Inflammatory macrophage treated with lipopolysaccharide for 4 hours (primary cell): ENCODE data around the gene EFTUD2.
"Not testable (repeated sequence)": the region's sequence is repeated elsewhere in the genome, so short reads cannot be mapped to it uniquely, and the experiment has no call there.

Source experiments
- DNase-seq: peaks from one replicate; pipeline ENCODE4 v3.0.0-alpha.2; 2020

Gene EFTUD2

GRCh38 chr17:44846206-44846605, 53.0 kb downstream of the EFTUD2 start:
- DNase-seq, result no peak

DNA sequence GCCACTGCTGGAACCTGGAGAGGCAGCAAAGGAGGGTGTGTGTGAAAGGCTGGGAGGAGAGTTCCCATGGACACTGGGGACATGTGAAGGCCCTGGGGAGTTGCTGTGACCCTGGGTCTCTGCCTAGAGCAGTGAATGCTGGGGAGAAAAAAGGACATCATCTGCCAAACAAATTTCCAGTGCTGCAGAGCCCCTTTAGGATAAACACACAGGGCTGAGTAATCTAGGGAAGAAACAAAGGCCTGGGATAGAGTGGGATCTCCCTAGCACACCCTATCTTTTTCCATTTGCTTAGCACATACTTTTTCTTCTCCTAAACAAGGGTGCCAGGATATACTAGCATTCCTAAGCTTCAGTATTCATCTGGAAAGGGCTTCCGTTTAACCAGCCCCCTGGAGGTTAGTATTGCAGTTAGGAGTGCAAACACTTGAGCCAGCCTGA, 54.8 kb downstream of the EFTUD2 start:
- no peak for DNase-seq

DNA sequence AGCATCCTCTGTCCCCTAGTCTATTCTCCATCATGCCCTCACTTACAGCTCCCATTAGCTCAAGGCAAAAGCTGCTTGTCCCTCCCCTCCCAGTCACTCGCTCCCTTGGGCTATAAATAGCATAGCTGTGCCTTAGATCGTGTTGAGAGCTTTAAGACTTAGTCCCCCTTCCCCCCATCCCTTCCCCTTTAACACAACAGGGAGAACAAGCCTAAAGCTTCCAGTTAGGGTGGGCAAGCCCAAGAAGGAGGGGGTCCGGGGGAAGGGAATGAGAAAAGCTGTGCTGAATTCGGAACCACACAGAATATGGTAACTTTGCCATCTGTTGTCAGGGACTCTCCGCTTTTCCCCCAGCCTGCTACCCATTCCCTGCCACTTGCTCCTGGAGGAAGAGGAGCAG, 56.5 kb downstream of the EFTUD2 start:
- no peak for DNase-seq

DNA sequence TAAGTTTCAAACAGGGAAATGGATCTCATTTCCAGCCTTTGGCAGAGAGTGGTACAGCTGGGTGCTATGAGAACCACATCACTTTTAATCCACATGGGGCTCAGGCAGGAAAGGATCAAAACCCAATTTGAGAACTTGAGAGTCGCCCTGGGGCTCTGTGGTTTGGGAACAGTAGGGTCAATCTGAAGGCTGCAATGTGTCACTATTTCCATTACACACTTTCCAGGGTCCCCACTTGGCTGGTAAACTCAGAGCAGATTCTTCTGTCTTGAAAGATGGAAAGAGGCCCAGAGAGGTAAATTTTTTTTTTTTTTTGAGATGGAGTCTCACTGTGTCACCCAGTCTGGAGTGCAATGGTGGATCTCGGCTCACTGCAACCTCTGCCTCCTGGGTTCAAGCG, 58.3 kb downstream of the EFTUD2 start:
- no peak for DNase-seq

DNA sequence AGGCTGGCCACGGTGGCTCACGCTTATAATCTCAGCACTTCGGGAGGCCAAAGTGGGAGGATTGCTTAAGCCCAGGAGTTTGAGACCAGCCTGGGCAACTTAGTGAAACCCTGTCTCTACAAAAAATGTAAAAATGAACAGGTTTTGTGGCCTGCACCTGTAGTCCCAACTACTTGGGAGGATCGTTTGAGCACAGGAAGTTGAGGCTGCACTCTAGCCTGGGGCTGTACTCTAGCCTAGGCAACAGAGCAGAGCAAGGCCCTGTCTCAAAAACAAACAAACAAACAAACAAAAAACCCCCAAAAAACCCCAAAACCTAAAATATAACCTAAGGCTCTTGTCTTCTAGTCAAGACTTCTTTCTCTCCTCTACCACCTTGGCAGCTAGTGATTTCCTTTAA, 59.0 kb downstream of the EFTUD2 start:
- DNase-seq, result no peak

GRCh38 chr17:44837196-44837595, 62.0 kb downstream of the EFTUD2 start:
- DNase-seq, result no peak

GRCh38 chr17:44832805-44833204, 66.4 kb downstream of the EFTUD2 start:
- DNase-seq, result no peak

GRCh38 chr17:44831371-44831770, 67.9 kb downstream of the EFTUD2 start:
- DNase-seq, result no peak

GRCh38 chr17:44830359-44831288, 68.6 kb downstream of the EFTUD2 start:
- no peak for DNase-seq

GRCh38 chr17:44829523-44830358, 69.5 kb downstream of the EFTUD2 start, which contains the start of gene GJC1:
Gene GJC1 (minus strand): TSS chr17:44830287. CDS start chr17:44805817, 24,470 bp downstream.
- DNase-seq, result peak; percentile 7

- peak; percentile 18 for DNase-seq
These were observed 70.2 kb downstream of the EFTUD2 start for GRCh38 chr17:44828919-44829522.

- no peak for DNase-seq
These were observed 71.4 kb downstream of the EFTUD2 start for GRCh38 chr17:44827863-44828262.

- DNase-seq, result no peak
These were observed 73.0 kb downstream of the EFTUD2 start for GRCh38 chr17:44826123-44826790.

GRCh38 chr17:44825236-44825635, 74.0 kb downstream of the EFTUD2 start:
- DNase-seq, result not testable (repeated sequence)

DNA sequence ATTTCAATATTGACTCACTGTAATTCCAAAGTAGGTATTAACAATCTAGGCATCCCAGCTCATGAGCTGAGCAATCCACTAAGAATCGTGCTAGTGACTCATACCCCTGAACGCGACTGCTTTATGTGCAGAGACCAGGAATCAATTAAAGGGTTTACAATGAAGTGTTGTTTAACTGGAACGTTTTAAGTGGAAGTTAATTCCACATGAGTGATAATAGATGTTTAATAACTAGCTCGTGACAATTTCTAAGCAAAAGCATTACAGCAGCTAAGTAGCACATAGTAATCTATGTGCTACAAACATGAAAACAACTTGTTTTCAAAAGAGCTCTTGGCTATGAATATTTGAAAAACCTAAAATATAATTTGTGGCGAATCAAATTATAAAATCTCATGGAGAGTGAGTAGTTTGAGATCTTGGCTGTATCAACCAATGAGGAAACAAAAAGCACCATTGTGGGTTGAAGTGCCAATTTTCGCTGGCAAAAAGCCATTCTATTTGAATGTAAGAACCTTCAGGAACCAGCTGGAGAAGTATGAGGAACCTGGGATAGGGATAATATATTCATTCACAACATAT, 78.5 kb downstream of the EFTUD2 start:
- DNase-seq, result no peak

- not testable (repeated sequence) for DNase-seq
These were observed 80.7 kb downstream of the EFTUD2 start for GRCh38 chr17:44818508-44818907.

DNA sequence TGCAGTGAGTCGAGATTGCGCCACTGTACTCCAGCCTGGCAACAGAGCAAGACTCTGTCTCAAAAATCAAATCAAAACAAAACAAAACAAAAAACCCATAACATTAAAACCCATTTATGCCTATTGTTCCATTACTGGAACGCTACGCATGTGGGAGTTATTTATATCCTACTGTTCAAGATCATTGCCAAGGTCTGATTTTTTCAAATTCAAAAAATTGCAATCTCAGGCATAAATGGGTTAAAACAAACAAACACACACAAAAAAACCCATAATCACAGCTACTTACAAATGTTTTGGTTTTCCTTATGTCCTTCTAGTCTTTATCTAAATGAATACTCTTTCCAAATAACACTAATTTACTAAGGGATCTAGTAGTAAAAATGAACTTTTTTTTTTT, 87.0 kb downstream of the EFTUD2 start:
- no peak for DNase-seq

DNA sequence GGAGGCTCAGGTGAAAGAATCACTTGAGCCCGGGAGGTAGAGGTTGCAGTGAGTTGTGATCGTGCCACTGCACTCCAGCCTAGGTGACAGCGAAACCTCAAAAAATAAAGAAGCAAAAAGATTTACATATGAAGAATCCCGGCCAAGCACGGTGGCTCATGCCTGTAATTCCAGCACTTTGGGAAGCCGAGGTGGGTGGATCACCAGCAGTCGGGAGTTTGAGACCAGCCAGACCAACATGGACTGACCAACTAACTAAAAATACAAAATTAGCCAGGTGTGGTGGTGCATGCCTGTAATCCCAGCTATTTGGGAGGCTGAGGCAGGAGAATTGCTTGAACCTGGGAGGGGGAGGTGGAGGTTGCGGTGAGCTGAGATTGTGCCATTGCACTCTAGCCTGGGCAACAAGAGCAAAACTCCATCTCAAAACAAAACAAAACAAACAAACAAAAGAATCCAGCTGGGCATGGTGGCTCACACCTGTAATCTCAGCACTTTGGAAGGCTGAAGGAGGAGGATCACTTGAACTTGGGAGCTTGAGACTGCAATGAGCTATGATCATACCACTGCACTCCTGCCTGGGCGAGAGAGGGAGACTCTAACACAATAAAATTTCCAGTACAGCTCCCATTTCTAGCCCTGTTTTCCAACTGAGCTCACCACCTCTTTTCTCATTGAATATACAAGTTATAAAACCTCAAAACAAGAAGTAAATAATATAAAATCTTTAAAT, 90.4 kb downstream of the EFTUD2 start:
- not testable (repeated sequence) for DNase-seq

- DNase-seq, result no peak
These were observed 91.1 kb downstream of the EFTUD2 start for GRCh38 chr17:44808156-44808555.

GRCh38 chr17:44807817-44808155, 91.5 kb downstream of the EFTUD2 start:
- DNase-seq, result no peak

DNA sequence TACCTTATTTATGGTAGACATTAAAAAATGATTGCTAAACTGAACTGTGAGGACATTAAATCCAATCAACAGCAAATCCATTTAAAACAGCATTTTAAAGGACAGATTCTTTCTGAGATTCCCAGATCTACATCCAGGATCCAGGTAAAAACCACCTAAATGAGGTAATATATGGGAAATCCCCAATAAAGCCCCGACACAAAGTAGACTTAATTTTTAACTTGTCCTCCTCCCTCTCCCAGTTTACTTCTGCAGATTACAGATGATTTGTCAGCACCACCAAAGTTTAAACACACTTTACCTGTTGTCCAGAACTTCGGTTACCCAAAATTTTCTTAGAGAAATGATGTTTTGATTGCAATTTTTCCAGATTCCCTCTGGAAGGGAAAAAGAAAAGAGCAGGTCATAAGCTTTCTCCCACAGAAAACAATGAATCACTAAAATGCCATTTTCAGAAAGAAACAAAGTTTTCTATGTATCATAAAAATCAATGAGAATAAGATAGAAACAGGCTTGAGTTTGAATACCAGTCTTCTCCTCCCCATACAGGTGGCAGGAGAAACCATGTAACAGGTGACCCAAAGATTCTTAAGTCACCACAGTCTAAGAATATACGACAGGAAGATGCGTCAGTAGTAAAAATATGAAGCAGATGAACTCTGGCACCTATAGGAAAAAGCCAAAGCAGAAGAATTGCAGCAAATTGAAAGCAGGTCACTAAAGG, 92.0 kb downstream of the EFTUD2 start:
- DNase-seq, result no peak
